WTC11 (cell line): ENCODE results near the gene MACROD2. TPM values are rescaled to one million over a fixed set of nuclear protein-coding genes. Genes with fewer than 3 reads are reported as not detected.

Experiments
- ATAC-seq: fragments of 200-7000 bp; cut with Tn5 transposase; 2 replicates; pipeline ENCODE4 v1.10.0; 2021; ENCODE audit warnings: mild to moderate bottlenecking, moderate library complexity
- CTCF ChIA-PET: fragments of 300-600 bp; sonication (Branson Sonifier 250); formaldehyde crosslinking; loops from one replicate; lab custom pipeline; 2021; ENCODE audit warnings: antibody characterized with exemption; lab: Charles Lee
- POLR2A ChIA-PET: fragments of 350-600 bp; sonication (Branson Sonifier 250); formaldehyde crosslinking; loops from one replicate; lab custom pipeline; 2021; ENCODE audit warnings: antibody characterized with exemption; lab: Charles Lee
- DNase-seq: peaks from one replicate; pipeline ENCODE4 v3.0.0; 2021; ENCODE audit warnings: low spot score
- H3K27ac Mint-ChIP-seq: 2 replicates; pipeline ENCODE4 v1.8.0; 2021; ENCODE audit warnings: mixed read lengths
- H3K27me3 Mint-ChIP-seq: 2 replicates; pipeline ENCODE4 v1.8.0; 2021; ENCODE audit warnings: low read depth, mild to moderate bottlenecking, moderate library complexity, mixed read lengths
- H3K36me3 Mint-ChIP-seq: 2 replicates; pipeline ENCODE4 v1.8.0; 2021; ENCODE audit warnings: mixed read lengths
- H3K4me1 Mint-ChIP-seq: 2 replicates; pipeline ENCODE4 v1.8.0; 2022; ENCODE audit warnings: mixed read lengths
- H3K4me3 Mint-ChIP-seq: 2 replicates; pipeline ENCODE4 v1.8.0; 2021; ENCODE audit warnings: mild to moderate bottlenecking, moderate library complexity, mixed read lengths
- H3K9me3 Mint-ChIP-seq: 2 replicates; pipeline ENCODE4 v1.8.0; 2021; ENCODE audit warnings: mixed read lengths
- AFF4 ChIP-seq: sonication (generic); formaldehyde crosslinking; IDR thresholded peaks from 2 replicates; pipeline ENCODE4 v1.8.1; 2023; ENCODE audit warnings: mild to moderate bottlenecking, missing genetic modification reagents, borderline replicate concordance
- ATF6 ChIP-seq: sonication (generic); formaldehyde crosslinking; IDR thresholded peaks from 2 replicates; pipeline ENCODE4 v1.8.1; 2023; ENCODE audit warnings: mild to moderate bottlenecking, missing genetic modification reagents
- CTCF ChIP-seq: fragments of 200-600 bp; IDR thresholded peaks from 2 replicates; pipeline ENCODE4 v1.8.0; 2022; ENCODE audit warnings: antibody characterized with exemption
- ETV6 ChIP-seq: sonication (generic); formaldehyde crosslinking; IDR thresholded peaks from 2 replicates; pipeline ENCODE4 v1.8.1; 2022; ENCODE audit warnings: mild to moderate bottlenecking, missing genetic modification reagents
- GTF2I ChIP-seq: fragments of 250-450 bp; sonication (Bioruptor Pico); conservative IDR thresholded peaks from 2 replicates; pipeline ENCODE4 v1.4.0; 2021; ENCODE audit warnings: mild to moderate bottlenecking
- JAZF1 ChIP-seq: fragments of 250-450 bp; sonication (Bioruptor Pico); IDR thresholded peaks from 2 replicates; pipeline ENCODE4 v1.9.0; 2021; ENCODE audit warnings: moderate library complexity, mild to moderate bottlenecking, inconsistent platforms
- MAX ChIP-seq: sonication (generic); formaldehyde crosslinking; IDR thresholded peaks from 2 replicates; pipeline ENCODE4 v1.8.0; 2022; ENCODE audit warnings: mild to moderate bottlenecking, missing genetic modification reagents
- MXD4 ChIP-seq: fragments of 250-450 bp; sonication (Bioruptor Pico); IDR thresholded peaks from 2 replicates; pipeline ENCODE4 v1.8.0; 2021; ENCODE audit warnings: mild to moderate bottlenecking, moderate library complexity, borderline replicate concordance
- NFE2L1 ChIP-seq: sonication (generic); formaldehyde crosslinking; IDR thresholded peaks from 2 replicates; pipeline ENCODE4 v1.8.1; 2023; ENCODE audit warnings: missing genetic modification reagents
- NR3C1 ChIP-seq: sonication (generic); formaldehyde crosslinking; conservative IDR thresholded peaks from 2 replicates; pipeline ENCODE4 v1.8.1; 2023; ENCODE audit warnings: low read depth, mild to moderate bottlenecking, missing genetic modification reagents
- OVOL2 ChIP-seq: fragments of 250-450 bp; sonication (Bioruptor Pico); IDR thresholded peaks from 2 replicates; pipeline ENCODE4 v1.9.0; 2021; ENCODE audit warnings: mild to moderate bottlenecking, borderline replicate concordance
- PRRX2 ChIP-seq: fragments of 250-450 bp; sonication (Bioruptor Pico); IDR thresholded peaks from 2 replicates; pipeline ENCODE4 v1.8.0; 2021; ENCODE audit warnings: mild to moderate bottlenecking
- SOX15 ChIP-seq: fragments of 250-450 bp; sonication (Bioruptor Pico); IDR thresholded peaks from 2 replicates; pipeline ENCODE4 v1.9.0; 2021; ENCODE audit warnings: mild to moderate bottlenecking
- ZBTB21 ChIP-seq: sonication (generic); formaldehyde crosslinking; IDR thresholded peaks from 2 replicates; pipeline ENCODE4 v1.8.1; 2023; ENCODE audit warnings: mild to moderate bottlenecking, missing genetic modification reagents, borderline replicate concordance
- ZNF219 ChIP-seq: sonication (generic); formaldehyde crosslinking; IDR thresholded peaks from 2 replicates; pipeline ENCODE4 v1.8.0; 2023; ENCODE audit warnings: missing genetic modification reagents, mild to moderate bottlenecking, borderline replicate concordance
- ZNF263 ChIP-seq: sonication (generic); formaldehyde crosslinking; IDR thresholded peaks from 2 replicates; pipeline ENCODE4 v1.8.1; 2022; ENCODE audit warnings: low read depth, mild to moderate bottlenecking, moderate library complexity, missing genetic modification reagents
- ZNF317 ChIP-seq: sonication (generic); formaldehyde crosslinking; IDR thresholded peaks from 2 replicates; pipeline ENCODE4 v1.8.1; 2023; ENCODE audit warnings: low read depth, mild to moderate bottlenecking, moderate library complexity, missing genetic modification reagents, borderline replicate concordance
- ZNF512 ChIP-seq: sonication (generic); formaldehyde crosslinking; IDR thresholded peaks from 2 replicates; pipeline ENCODE4 v1.8.1; 2022; ENCODE audit warnings: missing genetic modification reagents, borderline replicate concordance
- ZSCAN18 ChIP-seq: fragments of 250-450 bp; sonication (Bioruptor Pico); IDR thresholded peaks from 2 replicates; pipeline ENCODE4 v2.1.2; 2022; ENCODE audit warnings: mild to moderate bottlenecking, moderate library complexity
- total RNA-seq: library from RNA; stranded (reverse); gene quantifications from 3 replicates; pipeline ENCODE4 v1.2.3, GENCODE V29; 2021
- TF ChIP-seq, protein P1 (sequence below): sonication (generic); formaldehyde crosslinking; IDR thresholded peaks from 2 replicates; pipeline ENCODE4 v1.8.1; 2023; ENCODE audit warnings: mild to moderate bottlenecking, missing genetic modification reagents
- TF ChIP-seq, protein P2 (sequence below): sonication (generic); formaldehyde crosslinking; IDR thresholded peaks from 2 replicates; pipeline ENCODE4 v1.8.0; 2022; ENCODE audit warnings: mild to moderate bottlenecking, missing genetic modification reagents

The MACROD2 gene
- total RNA-seq, 1 experiment from 2014 or later: 4.1 TPM

DNA sequence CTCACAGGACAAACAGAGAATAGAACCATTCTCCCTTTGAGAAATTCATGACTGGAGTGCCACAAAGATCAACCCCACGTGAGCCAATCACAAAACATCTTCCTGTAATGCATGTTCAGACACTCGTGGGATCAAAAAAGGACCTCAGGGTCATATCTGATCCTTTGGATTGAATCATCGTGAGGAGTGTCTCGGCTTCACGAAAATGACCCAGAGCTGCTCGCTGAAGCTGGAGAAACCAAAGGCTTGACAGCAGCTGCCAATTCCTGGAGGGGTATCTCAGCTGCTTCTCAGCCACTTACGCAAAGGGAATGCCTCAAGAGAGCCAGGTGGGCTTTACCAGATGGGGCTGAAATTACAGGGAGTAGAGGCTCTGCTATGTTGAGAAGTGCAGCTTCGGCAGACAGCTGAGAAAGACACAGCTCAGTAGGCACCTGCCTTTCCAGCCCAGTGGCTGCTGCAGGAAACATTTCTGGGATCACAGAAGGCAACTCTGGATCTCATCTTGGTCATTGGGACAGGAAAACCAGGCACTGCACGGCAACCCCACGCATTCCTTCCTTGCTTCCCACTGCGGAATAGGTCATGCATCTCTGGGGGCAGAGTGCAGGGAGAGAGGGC, 1764.8 kb downstream of the MACROD2 start (continued):
- TF ChIP-seq, protein P1, sequence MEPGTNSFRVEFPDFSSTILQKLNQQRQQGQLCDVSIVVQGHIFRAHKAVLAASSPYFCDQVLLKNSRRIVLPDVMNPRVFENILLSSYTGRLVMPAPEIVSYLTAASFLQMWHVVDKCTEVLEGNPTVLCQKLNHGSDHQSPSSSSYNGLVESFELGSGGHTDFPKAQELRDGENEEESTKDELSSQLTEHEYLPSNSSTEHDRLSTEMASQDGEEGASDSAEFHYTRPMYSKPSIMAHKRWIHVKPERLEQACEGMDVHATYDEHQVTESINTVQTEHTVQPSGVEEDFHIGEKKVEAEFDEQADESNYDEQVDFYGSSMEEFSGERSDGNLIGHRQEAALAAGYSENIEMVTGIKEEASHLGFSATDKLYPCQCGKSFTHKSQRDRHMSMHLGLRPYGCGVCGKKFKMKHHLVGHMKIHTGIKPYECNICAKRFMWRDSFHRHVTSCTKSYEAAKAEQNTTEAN: no peak
- TF ChIP-seq NFE2L1 (no peak), SOX15 (CRISPR knock-in tag) (no peak), ETV6 (CRISPR knock-in tag) (no peak), ZNF317 (CRISPR knock-in tag) (no peak), MXD4 (no peak), CTCF (no peak), JAZF1 (CRISPR knock-in tag) (no peak), PRRX2 (CRISPR knock-in tag) (no peak), AFF4 (no peak)
- TF ChIP-seq, protein P2, sequence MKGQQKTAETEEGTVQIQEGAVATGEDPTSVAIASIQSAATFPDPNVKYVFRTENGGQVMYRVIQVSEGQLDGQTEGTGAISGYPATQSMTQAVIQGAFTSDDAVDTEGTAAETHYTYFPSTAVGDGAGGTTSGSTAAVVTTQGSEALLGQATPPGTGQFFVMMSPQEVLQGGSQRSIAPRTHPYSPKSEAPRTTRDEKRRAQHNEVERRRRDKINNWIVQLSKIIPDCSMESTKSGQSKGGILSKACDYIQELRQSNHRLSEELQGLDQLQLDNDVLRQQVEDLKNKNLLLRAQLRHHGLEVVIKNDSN (CRISPR knock-in tag): no peak
- TF ChIP-seq, all 79 proteins: peak for 0

DNA sequence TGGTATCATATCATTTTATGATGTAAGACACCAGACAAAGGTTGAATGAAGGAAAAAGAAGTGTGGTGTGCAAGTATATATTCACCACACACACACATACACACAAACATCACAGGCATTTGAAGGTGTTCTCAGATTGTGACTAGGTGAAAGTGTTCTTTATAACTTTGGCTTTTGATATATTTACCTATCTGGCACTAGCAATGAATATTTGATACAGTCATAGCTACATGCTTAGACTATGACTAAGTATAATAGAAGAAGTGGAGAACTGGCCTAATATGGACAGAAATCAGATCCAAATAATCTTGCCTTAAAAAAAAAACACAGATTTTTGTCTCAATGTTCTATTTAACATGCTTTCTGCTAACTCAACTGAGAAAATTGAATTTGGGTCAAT, 1768.0 kb downstream of the MACROD2 start:
- ChIA-PET CTCF (no interaction called here), POLR2A (no interaction called here)

More for the DNA sequence above, 1768.0 kb downstream of the MACROD2 start:
- no peaks in the 10 kb centered on the region for H3K36me3 Mint-ChIP-seq
- no peak for DNase-seq
- H3K4me3 Mint-ChIP-seq: no peak overlapping the region
- no peak for TF ChIP-seq NR3C1 (CRISPR knock-in tag)
- no peak for TF ChIP-seq ZNF512
- no peak for TF ChIP-seq ZSCAN18 (CRISPR knock-in tag)
- no peak for TF ChIP-seq GTF2I (CRISPR knock-in tag)
- TF ChIP-seq NFE2L1: no peak
- no peak for TF ChIP-seq ZBTB21 (CRISPR knock-in tag)
- no peak for TF ChIP-seq ATF6
- TF ChIP-seq ZNF219: no peak
- no peak for TF ChIP-seq MAX (CRISPR knock-in tag)
- no peak for TF ChIP-seq OVOL2 (CRISPR knock-in tag)
- no peak for TF ChIP-seq ZNF263 (CRISPR knock-in tag)
- no peak for ATAC-seq
- H3K27me3 Mint-ChIP-seq: no peaks in the 10 kb centered on the region
- 0 out of 2 replicates have a peak, but pooled peaks cover 4% of the 10 kb centered on the region for H3K4me1 Mint-ChIP-seq
- H3K27ac Mint-ChIP-seq: no peak overlapping the region
- H3K9me3 Mint-ChIP-seq: no peaks in the 10 kb centered on the region
